Coronary artery (tissue), 2 donors: ENCODE measurements around the gene SIM2.

Source experiments
- DNase-seq: peaks from one replicate; pipeline ENCODE4 v3.0.0-alpha.2; 2017; ENCODE audit warnings: low spot score
- H3K27ac ChIP-seq, 2 donors: fragments of 200-600 bp; sonication (generic); one replicate each; pipeline ENCODE4 v1.5.1; 2016 to 2019
- H3K4me3 ChIP-seq: fragments of 200-600 bp; sonication (generic); 2 replicates; pipeline ENCODE4 v1.5.1; 2016; ENCODE audit warnings: mild to moderate bottlenecking, moderate library complexity
- TF ChIP-seq, protein P1 (sequence below): fragments of 200-600 bp; sonication (generic); IDR thresholded peaks from one replicate; pipeline ENCODE4 v1.5.1; 2019; ENCODE audit warnings: antibody characterized with exemption

SIM2 gene

DNA sequence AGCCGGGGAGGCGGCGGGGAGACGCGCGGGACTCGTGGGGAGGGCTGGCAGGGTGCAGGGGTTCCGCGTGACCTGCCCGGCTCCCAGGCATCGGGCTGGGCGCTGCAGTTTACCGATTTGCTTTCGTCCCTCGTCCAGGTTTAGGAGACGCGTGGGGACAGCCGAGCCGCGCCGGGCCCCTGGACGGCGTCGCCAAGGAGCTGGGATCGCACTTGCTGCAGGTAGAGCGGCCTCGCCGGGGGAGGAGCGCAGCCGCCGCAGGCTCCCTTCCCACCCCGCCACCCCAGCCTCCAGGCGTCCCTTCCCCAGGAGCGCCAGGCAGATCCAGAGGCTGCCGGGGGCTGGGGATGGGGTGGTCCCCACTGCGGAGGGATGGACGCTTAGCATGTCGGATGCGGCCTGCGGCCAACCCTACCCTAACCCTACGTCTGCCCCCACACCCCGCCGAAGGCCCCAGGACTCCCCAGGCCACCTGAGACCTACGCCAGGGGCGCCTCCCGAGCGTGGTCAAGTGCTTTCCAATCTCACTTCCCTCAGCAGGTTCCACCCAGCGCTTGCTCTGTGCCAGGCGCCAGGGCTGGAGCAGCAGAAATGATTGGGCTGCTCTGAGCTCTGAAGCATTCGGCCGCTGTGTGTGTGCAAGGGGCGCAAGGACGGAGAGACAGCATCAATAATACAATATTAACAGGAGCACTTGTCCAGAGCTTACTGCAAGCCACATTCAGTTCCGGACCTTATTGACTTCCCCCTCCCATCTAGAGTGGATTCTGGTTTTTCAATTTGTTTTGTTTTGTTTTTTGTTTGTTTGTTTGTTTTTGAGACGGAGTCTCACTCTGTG is 10.3 kb downstream of the SIM2 start:
- peak; percentile 65 for DNase-seq
- TF ChIP-seq, protein P1, sequence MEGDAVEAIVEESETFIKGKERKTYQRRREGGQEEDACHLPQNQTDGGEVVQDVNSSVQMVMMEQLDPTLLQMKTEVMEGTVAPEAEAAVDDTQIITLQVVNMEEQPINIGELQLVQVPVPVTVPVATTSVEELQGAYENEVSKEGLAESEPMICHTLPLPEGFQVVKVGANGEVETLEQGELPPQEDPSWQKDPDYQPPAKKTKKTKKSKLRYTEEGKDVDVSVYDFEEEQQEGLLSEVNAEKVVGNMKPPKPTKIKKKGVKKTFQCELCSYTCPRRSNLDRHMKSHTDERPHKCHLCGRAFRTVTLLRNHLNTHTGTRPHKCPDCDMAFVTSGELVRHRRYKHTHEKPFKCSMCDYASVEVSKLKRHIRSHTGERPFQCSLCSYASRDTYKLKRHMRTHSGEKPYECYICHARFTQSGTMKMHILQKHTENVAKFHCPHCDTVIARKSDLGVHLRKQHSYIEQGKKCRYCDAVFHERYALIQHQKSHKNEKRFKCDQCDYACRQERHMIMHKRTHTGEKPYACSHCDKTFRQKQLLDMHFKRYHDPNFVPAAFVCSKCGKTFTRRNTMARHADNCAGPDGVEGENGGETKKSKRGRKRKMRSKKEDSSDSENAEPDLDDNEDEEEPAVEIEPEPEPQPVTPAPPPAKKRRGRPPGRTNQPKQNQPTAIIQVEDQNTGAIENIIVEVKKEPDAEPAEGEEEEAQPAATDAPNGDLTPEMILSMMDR = no peak
- no peak overlapping the region for H3K27ac ChIP-seq
- peak overlapping the region; percentile 67 for H3K4me3 ChIP-seq

DNA sequence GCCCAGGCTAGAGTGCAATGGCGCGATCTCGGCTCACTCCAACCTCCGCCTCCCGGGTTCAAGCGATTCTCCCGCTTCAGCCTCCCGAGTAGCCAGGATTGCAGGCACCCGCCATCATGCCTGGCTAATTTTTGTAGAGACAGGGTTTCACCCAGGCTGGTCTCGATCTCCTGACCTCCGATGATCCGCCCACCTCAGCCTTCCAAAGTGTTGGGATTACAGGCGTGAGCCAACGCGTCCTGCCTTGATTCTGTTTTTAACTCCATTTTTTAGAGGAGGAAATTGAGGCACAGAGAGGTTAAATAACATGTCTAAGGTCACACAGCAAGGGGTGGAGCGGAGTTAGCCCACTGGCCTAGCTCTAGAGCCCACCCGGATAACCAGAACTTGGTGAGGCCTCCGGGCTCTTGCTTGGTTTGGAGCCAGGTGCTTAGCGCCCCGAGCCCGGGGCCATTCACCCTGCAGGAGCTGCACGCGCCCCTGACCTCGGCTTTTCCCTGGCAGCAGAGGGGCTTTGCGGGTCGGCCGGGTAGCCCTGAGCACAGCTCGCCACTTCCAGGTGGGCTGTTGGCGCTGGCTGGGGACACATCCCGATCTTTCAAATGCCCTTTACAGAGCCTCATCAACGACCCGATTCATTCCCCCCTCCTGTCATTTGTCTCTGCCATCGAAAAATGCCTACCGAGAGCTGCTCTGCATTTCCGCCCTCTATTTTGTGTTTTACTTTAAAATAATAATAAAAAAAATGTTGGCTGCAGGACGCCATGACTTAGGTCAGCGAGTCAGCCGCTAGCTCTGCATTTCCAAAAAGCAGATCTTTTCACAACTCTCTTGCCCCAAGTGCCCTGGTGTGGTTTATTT is 11.2 kb downstream of the SIM2 start:
- TF ChIP-seq, protein P1 = no peak
- Histone ChIP-seq H3K4me3 (no peak overlapping the region), H3K27ac (no peak overlapping the region)
- DNase-seq = peak; percentile 55

DNA sequence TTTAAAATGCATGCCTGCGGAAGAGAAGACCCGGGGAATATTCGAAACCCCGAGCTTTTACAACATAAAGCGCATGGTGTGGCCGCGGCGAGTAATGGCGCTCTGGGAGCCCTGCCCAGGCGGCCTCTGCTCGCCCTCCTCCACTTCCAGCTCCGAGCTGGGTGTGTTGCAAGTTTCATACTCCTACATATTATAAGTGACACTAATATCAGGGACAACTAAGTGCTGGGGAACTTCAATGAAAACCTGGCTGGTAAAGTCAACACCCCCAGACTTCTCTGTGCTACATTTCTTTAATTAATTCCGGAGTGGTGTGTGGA is 11.8 kb downstream of the SIM2 start:
- Histone ChIP-seq H3K4me3 (no peak overlapping the region), H3K27ac (no peak overlapping the region)
- TF ChIP-seq, protein P1 = no peak
- DNase-seq = peak; percentile 43

DNA sequence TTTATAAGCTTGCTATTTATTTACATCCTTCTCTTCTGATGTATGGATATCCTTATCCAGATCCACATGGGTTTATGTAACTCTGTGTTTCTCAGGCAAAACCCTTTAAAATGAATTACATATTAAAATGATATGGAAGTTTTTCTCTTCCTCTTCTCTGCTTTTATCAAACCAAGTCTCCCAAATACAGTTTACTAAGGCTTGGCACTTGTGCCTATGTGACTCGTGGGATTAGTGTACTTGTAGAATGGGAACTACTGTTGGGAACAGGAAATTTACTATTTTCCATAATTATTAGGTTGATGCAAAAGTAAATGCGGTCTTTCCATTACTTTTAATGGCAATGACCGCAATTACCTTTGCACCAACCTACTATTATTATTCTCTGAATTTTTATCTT is 14.8 kb downstream of the SIM2 start:
- TF ChIP-seq, protein P1 = no peak
- H3K27ac ChIP-seq = no peak overlapping the region
- no peak for DNase-seq
- H3K4me3 ChIP-seq = no peak overlapping the region

DNA sequence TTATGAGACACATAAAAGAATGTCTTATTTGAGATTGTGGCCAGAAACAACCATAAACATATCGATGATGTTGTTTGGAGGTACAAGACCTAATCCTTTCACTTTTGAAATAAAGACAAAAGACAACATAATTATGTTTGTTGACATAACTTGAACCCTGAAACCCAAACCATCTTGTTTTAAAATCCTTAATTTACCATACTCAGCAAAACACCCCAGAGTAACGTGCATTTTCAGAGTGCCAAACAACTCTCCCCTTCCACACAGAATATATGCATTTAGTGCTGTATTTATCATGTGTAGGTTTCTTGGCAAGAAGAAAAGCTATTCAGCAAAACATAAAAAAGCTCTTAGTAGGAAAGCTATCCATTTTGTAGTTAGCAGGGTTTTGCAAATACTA is 17.5 kb downstream of the SIM2 start:
- no peak for DNase-seq
- Histone ChIP-seq H3K27ac (no peak overlapping the region), H3K4me3 (no peak overlapping the region)
- TF ChIP-seq, protein P1 = no peak

DNA sequence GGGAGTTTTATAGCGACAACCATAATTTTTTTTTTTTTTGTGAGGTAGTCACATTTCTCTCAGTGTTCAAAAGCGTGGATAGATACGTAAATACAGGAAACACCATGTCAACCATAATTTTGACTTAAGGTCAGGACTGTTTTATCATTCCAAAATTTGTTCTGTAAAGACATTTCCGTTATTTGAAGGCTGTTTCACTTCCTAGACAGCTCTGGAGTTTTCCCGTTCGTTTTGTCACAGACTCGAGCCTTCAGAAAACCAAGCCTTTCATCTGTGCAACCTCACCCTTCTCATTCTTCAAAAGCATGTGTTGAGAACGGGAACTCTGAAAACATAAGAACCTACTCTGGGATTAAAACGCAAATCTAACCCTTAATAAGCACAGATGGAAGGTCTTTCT is 17.9 kb downstream of the SIM2 start:
- DNase-seq = no peak
- Histone ChIP-seq H3K27ac (no peak overlapping the region), H3K4me3 (no peak overlapping the region)
- TF ChIP-seq, protein P1 = no peak
